Uterus (tissue), 4 donors: ENCODE results near the gene STIP1. TPM values are rescaled to one million over a fixed set of nuclear protein-coding genes. Genes with fewer than 3 reads are reported as not detected.

Source experiments
- DNase-seq, 2 donors: peaks; one replicate each; pipeline ENCODE4 v3.0.0-alpha.2; 2019 to 2020
- H3K27ac ChIP-seq, 2 donors: fragments of 200-600 bp; sonication (generic); 1 replicate in 1 of 2; 2 replicates in 1 of 2; pipeline ENCODE4 v1.5.1; 2016 to 2018
- H3K27me3 ChIP-seq, 2 donors: fragments of 200-600 bp; sonication (generic); one replicate each; pipeline ENCODE4 v1.5.1; 2018 to 2019; ENCODE audit warnings: control low read depth in 1 of 2
- H3K36me3 ChIP-seq, 2 donors: fragments of 200-600 bp; sonication (generic); one replicate each; pipeline ENCODE4 v1.5.1; 2019; ENCODE audit warnings: control low read depth in 1 of 2
- H3K4me1 ChIP-seq, 2 donors: fragments of 200-600 bp; sonication (generic); one replicate each; pipeline ENCODE4 v1.5.1; 2018 to 2019; ENCODE audit warnings: control low read depth in 1 of 2
- H3K4me3 ChIP-seq, 2 donors: fragments of 200-600 bp; sonication (generic); 1 replicate in 1 of 2; 2 replicates in 1 of 2; pipeline ENCODE4 v1.5.1; 2018 to 2019; ENCODE audit warnings: mild to moderate bottlenecking in 1 of 2
- H3K9me3 ChIP-seq, 2 donors: fragments of 200-600 bp; sonication (generic); one replicate each; pipeline ENCODE4 v1.5.1; 2019; ENCODE audit warnings: control low read depth in 1 of 2
- POLR2A ChIP-seq, 2 donors: fragments of 450-650 bp; IDR thresholded peaks; one replicate each; pipeline ENCODE4 v1.6.1; 2016; ENCODE audit warnings: antibody characterized with exemption in 2 of 2, mild to moderate bottlenecking in 1 of 2, moderate library complexity in 1 of 2
- intact Hi-C: fragments of 100-400 bp; cut with DNase I; formaldehyde crosslinking; loops from one replicate; pipeline ENCODE4 v1.15.1; 2023; ENCODE audit warnings: low total_unique reads
- total RNA-seq, 4 donors: library from RNA; depleted of rRNA in 3 of 4; stranded (reverse); fragments of >200 nt in 3 of 4; gene quantifications; one replicate each; pipeline versions ENCODE4 v1.1.0 to v1.2.4, GENCODE V29; 2014 to 2023
- TF ChIP-seq, protein P1 (sequence below), 4 experiments: fragments of 200-600 bp in 2 of 4; fragments of 450-650 bp in 2 of 4; sonication (generic) in 2 of 4; IDR thresholded peaks; one replicate each; pipeline ENCODE4 v1.5.1; 2016 to 2019; ENCODE audit warnings: antibody characterized with exemption in 4 of 4, mild to moderate bottlenecking in 2 of 4, moderate library complexity in 1 of 4
- donor health status: DM: yes; HTN: yes; CAD: no.

The STIP1 gene
- total RNA-seq, 4 donors from 2014 or later = 20.9 to 101 (median 83.8) TPM

DNA sequence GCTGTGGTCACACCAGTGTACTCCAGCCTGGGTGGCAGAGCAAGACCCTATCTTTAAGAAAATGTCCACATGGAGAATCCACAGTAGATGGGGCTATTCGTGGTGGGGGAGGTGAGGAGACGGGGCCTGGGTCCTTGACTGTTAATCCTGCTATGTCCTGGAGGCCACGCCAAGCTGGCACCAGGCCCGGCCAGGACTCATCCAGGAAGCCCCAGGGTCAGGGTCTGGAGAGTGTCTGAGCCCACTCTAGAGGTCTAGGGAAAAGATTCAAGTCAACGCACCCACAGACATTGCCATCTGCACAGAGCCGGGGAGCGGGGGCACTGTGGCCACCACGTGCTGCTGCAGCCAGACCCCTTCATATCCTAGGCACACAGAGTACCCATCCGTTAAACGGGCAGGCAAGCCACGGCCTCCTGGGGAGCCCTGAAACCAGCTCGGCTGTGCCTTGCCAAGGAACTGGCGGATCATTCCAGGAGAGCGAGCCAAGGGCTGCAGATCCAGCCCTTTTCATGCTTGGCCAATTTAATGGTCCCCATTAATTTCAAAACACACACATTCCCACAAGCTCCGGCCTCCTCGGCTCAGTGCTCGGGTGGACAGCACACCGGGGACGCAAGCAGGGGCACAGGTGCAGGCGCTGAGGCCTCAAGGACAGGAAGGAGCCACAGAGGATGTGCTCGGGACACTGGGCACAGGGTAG, 44.7 kb upstream of the STIP1 start:
- no peaks in the 10 kb centered on the region for H3K4me1 ChIP-seq
- no peak overlapping the region for H3K27ac ChIP-seq
- TF ChIP-seq, protein P1, sequence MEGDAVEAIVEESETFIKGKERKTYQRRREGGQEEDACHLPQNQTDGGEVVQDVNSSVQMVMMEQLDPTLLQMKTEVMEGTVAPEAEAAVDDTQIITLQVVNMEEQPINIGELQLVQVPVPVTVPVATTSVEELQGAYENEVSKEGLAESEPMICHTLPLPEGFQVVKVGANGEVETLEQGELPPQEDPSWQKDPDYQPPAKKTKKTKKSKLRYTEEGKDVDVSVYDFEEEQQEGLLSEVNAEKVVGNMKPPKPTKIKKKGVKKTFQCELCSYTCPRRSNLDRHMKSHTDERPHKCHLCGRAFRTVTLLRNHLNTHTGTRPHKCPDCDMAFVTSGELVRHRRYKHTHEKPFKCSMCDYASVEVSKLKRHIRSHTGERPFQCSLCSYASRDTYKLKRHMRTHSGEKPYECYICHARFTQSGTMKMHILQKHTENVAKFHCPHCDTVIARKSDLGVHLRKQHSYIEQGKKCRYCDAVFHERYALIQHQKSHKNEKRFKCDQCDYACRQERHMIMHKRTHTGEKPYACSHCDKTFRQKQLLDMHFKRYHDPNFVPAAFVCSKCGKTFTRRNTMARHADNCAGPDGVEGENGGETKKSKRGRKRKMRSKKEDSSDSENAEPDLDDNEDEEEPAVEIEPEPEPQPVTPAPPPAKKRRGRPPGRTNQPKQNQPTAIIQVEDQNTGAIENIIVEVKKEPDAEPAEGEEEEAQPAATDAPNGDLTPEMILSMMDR (IDR thresholded peaks at IDR 0.05) = no peak
- no peak for TF ChIP-seq POLR2A (IDR thresholded peaks at IDR 0.05)
- H3K27me3 ChIP-seq = no peaks in the 10 kb centered on the region
- no peak overlapping the region for H3K4me3 ChIP-seq
- intact Hi-C loops = loop anchor here (10.0 kb wide), 2 partner anchors 306 to 376 kb away; partner anchors contain the start of genes MARK2 and ZFTA
- H3K9me3 ChIP-seq = no peaks in the 10 kb centered on the region
- no peaks in the 10 kb centered on the region for H3K36me3 ChIP-seq
- DNase-seq = no peak

DNA sequence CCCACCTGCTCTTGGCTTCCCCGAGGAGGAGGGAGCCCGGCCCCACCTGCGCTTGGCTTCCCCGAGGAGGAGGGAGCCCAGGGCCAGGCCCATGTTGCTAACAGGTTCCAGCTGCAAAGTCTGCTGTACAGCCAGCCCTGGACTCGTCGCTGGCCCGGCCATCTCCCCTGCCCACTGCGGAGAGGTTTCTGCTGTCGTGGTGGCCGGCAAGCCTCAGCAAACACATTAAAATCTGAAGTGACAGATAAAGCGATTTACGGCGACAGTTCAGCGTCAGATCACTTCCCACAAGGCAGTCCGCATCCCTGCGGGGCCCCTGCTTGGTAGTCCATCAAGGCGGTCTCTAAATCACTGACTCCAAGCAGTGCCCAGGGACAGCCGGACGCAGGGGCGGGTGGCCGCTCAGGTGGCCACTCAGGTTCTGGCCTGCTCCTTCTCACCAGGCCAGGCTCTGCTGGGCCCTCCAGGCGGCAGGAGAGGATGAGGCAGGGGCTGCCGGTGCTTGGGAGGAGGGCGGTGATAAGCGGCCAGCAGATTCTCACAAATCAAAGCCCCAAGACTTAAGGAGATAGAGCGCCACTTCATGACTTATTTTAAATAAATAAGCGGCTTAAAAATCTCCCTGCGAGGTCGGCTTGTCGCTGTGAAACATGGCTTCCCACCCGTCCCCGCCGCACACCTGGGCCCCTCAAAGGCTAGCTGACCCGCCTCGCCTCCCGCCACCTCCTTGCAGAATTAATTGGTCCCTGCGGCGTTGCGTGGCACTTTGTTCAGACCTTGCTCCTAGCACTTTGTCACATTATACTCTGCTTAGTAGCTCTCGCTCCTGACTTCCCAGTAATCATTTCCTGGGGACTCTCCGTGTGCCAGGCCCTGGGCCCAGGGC, 41.1 kb upstream of the STIP1 start:
- Histone ChIP-seq H3K4me3 (no peak overlapping the region), H3K4me1 (no peaks in the 10 kb centered on the region), H3K27me3 (no peaks in the 10 kb centered on the region), H3K9me3 (no peaks in the 10 kb centered on the region), H3K27ac (no peak overlapping the region), H3K36me3 (no peaks in the 10 kb centered on the region)
- intact Hi-C loops = loop anchor here (10.0 kb wide), 2 partner anchors 310 to 380 kb away; partner anchors contain the start of genes MARK2 and ZFTA
- TF ChIP-seq, protein P1 (IDR thresholded peaks at IDR 0.05) = no peak
- TF ChIP-seq POLR2A (IDR thresholded peaks at IDR 0.05) = no peak
- no peak for DNase-seq

DNA sequence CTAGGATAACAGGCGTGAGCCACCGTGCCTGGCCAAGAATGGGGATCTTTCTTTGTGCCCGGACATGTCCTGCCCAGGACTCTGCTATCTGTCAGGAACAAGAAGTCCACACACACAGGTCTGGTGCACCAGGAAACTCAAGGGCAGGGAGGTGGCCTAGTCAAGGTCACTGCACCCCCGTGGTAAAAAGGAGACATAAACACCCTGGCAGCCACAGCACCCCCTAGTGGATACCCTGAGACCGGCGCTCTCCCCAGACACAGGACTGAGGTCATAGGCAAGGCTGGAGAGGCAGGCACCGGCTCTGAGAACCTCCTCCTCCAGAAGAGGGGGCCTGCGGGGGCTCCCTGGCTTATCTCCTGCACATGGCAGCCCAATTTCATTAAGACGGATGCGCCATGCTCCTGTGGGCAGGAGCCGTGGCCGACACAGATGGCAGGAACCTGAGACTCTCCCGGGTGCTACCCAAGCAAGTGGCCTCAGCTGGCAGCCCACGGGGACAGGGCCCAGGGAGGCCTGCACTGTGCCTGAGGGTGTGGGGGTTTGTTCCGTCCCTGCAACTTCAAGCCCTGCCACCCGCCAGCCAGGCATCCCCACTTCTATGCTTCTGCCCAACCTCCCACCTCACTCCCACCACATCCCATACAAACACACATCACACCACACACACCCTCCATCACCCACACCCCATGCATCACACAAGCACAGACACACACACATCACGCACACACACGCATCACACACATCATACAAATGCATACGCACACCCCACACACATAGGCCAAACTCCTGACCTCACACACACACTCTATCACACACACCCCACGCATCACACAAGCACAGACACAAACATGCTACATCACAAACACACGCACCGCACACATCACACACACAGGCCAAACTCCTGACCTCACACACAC, 39.7 kb upstream of the STIP1 start:
- TF ChIP-seq, protein P1 (IDR thresholded peaks at IDR 0.05) = peak; percentile 15 to 32 (median 25)
- TF ChIP-seq POLR2A (IDR thresholded peaks at IDR 0.05) = no peak
- Histone ChIP-seq H3K36me3 (no peaks in the 10 kb centered on the region), H3K27ac (no peak overlapping the region), H3K4me1 (no peaks in the 10 kb centered on the region), H3K27me3 (no peaks in the 10 kb centered on the region), H3K4me3 (no peak overlapping the region), H3K9me3 (no peaks in the 10 kb centered on the region)
- intact Hi-C loops = loop anchor here (10.0 kb wide), 2 partner anchors 311 to 381 kb away; partner anchors contain the start of genes MARK2 and ZFTA
- no peak for DNase-seq

DNA sequence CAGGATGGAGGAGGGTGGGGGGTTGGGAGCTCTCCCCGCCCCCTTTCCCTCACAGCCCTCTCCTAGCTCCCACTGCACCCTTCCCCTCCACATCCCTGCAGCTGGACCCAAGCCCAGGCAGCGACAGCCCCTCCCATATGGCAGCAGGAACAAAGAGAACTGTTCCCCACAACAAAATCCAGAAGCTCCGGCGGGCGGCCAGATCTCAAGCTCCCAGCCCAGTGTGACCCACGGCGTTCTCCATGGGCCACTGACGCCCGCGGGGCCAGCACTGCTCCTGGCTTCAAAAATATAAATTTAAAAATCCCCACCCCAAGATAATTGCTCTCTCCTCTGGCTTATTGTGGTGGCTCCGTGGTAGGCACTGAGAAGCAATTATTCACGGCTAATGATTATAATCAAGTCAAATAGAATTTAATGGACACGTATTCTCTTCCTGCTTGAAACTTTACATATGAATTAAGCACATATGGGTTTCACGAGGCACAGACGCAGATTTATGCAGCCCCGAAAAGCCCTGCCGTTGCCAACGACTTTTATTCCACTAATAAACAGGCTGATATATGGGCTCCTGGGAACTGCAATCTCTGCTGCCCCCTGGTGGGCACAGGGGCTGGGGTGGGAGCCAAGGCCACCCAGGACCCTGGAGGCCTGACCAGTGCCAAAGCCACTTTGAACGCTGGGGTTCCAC, 37.6 kb upstream of the STIP1 start:
- intact Hi-C loops = loop anchor here (10.0 kb wide), 2 partner anchors 314 to 384 kb away; partner anchors contain the start of genes MARK2 and ZFTA
- no peaks in the 10 kb centered on the region for H3K9me3 ChIP-seq
- TF ChIP-seq POLR2A (IDR thresholded peaks at IDR 0.05) = no peak
- TF ChIP-seq, protein P1 (IDR thresholded peaks at IDR 0.05) = peak; percentile 94 to 97 (median 95)
- no peaks in the 10 kb centered on the region for H3K27me3 ChIP-seq
- H3K27ac ChIP-seq = peak overlapping the region; percentile 23 to 73
- H3K36me3 ChIP-seq = no peaks in the 10 kb centered on the region
- peak; percentile 77 to 83 for DNase-seq
- H3K4me3 ChIP-seq = peak overlapping the region; percentile 12 to 17
- H3K4me1 ChIP-seq = no peaks in the 10 kb centered on the region
